Left colon (tissue), 2 donors: ENCODE data around the gene ASB4. TPM values are rescaled to one million over a fixed set of nuclear protein-coding genes. Genes with fewer than 3 reads are reported as not detected.

ENCODE experiments used
- ATAC-seq: fragments of 200-7000 bp; cut with Tn5 transposase; one replicate; pipeline ENCODE4 v1.9.1; 2020; ENCODE audit warnings: mild to moderate bottlenecking, moderate library complexity
- DNase-seq, 2 donors: peaks; one replicate each; pipeline ENCODE4 v3.0.0-alpha.2; 2020
- intact Hi-C, 2 donors: fragments of 100-400 bp; cut with DNase I in 1 of 2; cut with micrococcal nuclease in 1 of 2; formaldehyde crosslinking; loops; one replicate each; pipeline versions ENCODE4 v1.11.2 to v1.14.0; 2022; cut with DNase I, micrococcal nuclease
- total RNA-seq, 2 donors: library from RNA; stranded (reverse); fragmentation: NEBNext Ultra II Directional; extraction: Animal tissue kit (Norgen Biotek cat#: 25700); gene quantifications; one replicate each; pipeline ENCODE4 v1.2.1, GENCODE V29; 2021
- donor health status: DM: no; HTN: no; CAD: no.
- donor health status: DM: yes; HTN: yes; CAD: no.

ASB4 gene
- total RNA-seq, 2 donors from 2014 or later, result 0.40 to 0.56 TPM

DNA sequence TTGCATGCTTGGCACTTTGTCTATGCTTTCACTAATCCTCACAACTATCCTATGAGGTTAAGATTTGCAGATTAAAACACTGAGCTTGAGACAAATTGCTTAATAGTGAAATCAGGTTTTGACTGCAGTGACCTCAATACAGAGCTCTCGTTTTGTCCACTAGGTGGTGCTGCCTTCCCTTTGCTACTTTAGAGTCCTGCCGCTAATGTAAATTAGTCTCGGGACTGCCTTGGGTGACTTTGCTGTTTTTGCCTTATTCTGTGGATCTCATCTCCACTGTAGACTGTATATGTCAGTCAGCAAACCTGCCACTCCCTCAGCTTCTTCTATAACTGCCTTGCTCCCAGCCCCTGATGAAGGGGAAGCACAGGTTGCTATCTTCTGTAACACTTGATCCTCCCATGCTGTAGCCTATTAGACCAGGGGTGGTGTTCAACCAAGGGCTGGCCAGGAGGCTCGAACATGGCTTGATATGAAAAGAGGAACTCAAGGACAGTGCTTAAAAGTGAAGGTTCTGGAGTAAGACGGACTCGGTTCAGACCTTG is 26.0 kb downstream of the ASB4 start:
- DNase-seq, result peak; percentile 54 to 79
- peak; percentile 85 for ATAC-seq
- intact Hi-C loops, result loop anchor here in 1 of 2 donors (2.0 kb wide), 1 partner anchor 179 kb away; no protein-coding TSS in a partner anchor

DNA sequence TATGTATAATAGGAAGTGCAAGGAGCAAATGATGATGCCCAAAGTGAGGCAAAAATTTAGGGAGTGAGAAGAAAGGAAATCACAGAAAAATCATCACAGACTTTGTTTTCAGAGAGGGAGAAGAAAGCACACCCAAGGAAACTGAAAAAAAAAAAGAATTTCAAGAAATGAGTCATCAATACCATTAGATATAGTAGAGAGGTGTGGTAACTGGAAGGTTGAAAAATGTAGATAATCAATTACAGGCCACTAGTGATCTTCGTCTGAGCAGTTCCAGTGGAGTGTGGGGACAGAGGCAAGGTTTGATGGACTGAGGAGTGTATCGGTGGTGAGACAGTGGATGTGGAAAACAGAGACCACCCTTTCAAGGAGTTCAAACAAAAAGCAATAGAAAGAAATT is 31.7 kb downstream of the ASB4 start:
- ATAC-seq, result no peak
- intact Hi-C loops, result no loop called here
- no peak for DNase-seq

DNA sequence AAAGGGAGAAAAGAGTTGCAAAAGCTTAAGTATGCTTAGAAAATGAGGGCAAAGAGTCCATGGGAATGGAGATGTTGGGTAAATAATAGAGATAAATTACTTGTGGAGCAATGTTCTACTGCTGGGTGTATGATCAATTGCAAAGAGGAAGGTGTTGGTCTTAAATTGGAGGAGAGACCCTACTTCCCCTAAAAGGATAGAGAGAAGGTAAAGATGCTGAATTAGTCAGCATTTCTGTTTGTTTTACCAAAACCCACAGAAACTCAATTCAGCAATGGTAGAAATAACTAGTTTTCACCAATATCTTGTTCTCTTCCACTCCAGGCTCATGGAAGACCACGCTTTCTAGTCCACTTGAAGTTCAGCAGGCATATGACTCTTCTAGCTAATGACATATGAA is 32.1 kb downstream of the ASB4 start:
- ATAC-seq (no peak), DNase-seq (no peak)
- intact Hi-C loops, result no loop called here

DNA sequence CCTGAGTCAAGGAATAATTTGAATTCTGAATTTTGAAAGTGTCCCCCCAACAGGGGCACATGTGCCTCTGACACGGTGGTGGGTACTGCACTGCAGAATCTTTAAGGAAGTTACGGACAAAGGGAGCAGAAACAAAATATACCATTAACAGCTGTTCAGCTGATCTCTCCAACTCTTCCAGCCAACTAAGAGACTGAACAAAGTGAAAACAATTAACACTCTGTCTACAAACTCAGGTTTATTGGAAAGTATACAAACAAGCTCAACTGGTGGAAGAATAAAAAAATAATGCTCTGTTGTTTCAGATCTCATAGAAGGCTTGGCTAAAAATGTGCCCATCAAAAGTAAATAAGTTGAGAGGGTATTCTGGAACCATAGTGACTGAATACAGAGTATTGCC is 34.4 kb downstream of the ASB4 start:
- DNase-seq, result no peak
- ATAC-seq, result no peak
- intact Hi-C loops, result no loop called here

DNA sequence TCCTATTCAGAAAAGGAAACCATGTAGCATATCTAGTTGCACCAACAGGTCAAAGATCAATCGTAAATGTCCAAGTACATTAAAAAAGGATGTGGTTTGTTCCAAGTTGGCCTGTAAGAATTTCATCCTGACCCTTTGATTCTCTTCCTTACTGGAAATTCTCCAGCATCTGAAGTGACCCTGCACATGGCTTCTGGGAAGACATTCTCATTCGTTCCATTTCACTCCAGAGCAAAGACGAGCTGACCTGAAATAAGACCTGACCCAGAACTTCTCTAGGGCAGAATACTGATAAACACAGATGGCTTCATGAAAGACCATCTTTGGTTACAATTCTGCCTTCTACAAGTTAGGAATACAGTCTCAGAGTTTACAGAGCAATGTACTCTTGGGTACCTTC is 39.8 kb downstream of the ASB4 start:
- intact Hi-C loops, result loop anchor here in 1 of 2 donors (5.0 kb wide), 1 partner anchor 162 kb away; no protein-coding TSS in a partner anchor
- ATAC-seq (peak; percentile 75), DNase-seq (no peak)

DNA sequence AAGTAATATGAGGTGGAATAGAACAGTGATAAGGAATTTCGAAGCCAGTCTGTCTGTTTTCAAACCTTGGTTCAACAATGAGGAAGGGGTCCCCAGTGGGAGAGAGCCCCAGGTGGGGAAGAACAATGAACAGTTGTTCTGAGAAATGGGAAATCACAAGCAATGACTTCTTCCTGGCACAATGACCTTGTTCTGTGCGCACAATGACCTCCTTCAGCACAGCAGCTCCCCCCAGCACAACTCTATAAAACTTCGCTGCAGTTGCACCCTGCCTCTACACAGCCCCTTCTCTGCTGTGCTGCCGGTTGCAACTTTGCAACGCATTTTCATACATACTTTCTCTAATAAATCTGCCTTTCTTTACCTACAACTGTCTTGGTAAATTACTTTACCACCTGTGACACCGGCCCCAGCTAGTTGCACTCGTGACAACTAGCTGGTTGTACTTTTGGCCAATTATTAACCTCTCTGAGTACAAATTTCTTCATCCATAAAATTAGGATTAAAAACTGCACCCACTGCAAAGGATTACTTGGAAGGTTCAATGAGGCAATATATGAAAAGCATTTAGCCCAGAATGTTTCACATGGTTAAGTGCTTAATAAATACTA is 40.5 kb downstream of the ASB4 start:
- peak in 1 of 2 donors; percentile 39 for DNase-seq
- intact Hi-C loops, result loop anchor here in 1 of 2 donors (5.0 kb wide), 1 partner anchor 161 kb away; no protein-coding TSS in a partner anchor

DNA sequence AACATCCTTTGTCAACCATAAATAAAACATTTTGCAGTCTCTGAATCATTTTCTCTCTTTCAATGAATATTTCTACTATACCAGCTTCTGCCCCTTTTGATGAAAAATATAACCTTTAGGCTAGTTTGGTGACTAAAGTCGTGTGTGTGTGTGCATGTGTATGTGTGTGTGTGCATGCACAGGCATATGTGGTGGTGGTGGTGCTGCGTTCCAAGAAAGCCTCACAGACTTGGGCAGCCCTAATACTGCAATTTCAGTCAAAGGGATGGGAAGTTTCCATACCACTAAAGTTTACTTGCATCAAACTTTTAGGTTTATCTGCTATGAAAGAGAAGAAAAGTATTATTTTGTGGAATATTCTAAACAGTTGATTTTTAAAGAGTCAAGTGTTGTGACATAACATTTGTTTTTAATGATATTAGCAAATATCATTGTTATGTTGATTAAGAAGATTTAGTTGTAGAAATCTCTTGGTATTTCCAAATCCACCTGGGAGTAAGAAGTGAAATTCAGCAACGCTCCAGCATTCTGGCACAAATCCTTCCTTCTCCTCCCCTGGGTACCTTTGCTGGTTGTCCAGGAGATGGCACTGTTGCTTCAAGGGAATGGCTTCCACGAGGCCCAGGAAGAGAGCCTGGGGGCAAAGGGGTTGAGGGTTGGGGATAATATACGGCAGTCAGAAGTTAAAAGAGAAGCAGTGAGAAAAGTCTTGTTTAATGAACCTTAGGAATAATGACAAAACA is 41.5 kb downstream of the ASB4 start:
- DNase-seq (peak; percentile 28 to 53), ATAC-seq (peak; percentile 81)
- intact Hi-C loops, result loop anchor here in 1 of 2 donors (5.0 kb wide), 1 partner anchor 160 kb away; no protein-coding TSS in a partner anchor

More for the DNA sequence above, 40.5 kb downstream of the ASB4 start:
- peak; percentile 74 for ATAC-seq

DNA sequence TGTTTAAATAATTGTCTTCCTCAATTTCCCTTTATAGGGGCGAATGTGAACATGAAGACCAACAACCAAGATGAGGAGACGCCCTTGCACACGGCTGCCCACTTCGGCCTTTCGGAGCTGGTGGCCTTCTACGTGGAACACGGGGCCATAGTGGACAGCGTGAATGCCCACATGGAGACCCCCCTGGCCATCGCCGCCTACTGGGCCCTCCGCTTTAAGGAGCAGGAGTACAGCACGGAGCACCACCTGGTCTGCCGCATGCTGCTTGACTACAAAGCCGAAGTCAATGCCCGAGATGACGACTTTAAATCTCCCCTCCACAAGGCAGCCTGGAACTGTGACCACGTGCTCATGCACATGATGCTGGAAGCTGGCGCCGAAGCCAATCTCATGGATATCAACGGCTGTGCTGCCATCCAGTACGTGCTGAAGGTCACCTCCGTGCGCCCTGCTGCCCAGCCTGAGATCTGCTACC is 42.1 kb downstream of the ASB4 start:
- intact Hi-C loops, result loop anchor here in 1 of 2 donors (5.0 kb wide), 1 partner anchor 159 kb away; no protein-coding TSS in a partner anchor
- ATAC-seq (no peak), DNase-seq (no peak)

DNA sequence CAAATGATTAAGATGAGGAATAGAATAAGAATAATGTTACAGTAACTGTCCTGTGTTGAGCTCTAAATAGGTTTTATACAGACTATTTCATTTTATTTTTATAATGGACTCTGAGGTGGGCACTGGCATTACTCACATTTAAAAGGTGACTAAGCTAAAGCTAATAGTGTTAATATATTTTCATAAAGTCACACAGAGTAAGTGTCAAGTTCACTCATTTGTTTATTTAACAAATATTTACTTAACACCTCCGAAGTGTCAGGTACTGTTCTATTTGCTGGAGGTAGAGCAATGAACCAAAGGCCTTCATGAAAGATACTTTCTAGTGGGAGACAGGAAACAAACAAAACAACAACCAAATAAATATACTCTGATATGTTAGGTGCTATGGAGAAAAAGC is 44.0 kb downstream of the ASB4 start:
- ATAC-seq (no peak), DNase-seq (no peak)
- intact Hi-C loops, result loop anchor here in 1 of 2 donors (5.0 kb wide), 1 partner anchor 158 kb away; no protein-coding TSS in a partner anchor

DNA sequence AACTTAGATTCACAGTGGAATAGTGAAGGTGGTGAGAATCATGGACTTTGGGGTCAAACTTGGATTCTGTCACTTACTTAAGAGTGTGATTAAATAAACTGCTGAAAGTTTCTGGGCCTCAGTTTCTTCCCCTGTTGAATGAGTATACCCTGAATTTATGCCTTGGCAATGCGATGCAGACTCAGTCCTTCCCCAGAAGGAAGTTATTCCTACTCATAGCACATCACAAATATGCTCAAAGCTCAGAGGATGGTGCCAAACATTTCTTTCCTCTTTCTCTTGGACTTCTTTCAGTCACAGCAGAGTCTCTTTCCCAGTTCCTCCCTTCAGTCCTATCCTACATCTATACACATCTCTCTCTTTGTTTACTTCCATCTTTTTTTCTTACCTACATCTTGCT is 45.1 kb downstream of the ASB4 start:
- intact Hi-C loops, result no loop called here
- ATAC-seq (no peak), DNase-seq (no peak)

DNA sequence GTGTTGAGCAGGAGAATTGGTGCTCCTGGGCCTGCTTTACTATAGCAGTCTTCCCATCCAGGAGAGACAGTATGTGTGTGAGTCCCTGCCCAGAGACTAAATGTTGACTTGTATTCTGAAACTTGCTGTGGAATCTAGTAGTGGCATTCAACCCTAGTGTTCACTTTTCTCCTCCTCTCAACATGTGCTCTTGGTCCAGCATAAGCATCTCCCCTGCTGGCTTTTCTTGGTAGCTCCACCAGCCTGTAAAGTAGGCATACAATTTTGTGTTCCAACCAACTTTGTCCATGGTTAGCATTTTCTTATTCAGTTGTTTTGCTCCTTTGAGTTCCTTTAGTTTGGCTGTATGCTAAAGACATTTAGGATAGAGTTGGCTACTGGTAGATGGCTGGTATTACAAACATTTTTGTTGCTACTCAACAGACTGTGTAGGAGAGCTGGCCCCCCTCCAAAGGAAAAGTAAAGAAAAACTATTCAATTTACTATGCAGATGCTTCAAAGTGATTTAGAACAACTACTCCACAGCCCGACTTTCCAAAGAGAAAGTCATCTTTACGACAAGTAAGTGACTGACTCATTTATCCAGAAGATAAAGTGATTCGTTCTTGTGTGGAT is 46.0 kb downstream of the ASB4 start:
- DNase-seq (no peak), ATAC-seq (no peak)
- intact Hi-C loops, result no loop called here

DNA sequence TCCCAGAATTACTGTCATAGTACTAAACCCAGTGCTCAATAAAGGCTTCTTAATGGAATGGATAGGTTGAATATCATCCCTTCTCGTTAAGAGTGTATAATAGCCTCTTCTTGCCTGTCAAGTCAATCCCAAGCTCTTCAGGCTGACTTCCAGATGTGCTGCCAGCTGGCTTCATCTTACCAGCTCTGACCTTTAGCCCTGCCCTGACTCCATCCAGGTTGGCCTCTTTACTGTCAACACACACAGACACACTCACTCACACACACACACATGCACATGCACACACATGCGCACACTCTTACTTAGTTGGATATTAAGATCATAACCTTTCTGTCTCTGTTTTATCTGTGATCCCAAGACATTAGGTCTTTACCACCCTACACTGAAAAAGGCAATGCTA is 49.1 kb downstream of the ASB4 start:
- intact Hi-C loops, result no loop called here
- ATAC-seq (no peak), DNase-seq (no peak)

DNA sequence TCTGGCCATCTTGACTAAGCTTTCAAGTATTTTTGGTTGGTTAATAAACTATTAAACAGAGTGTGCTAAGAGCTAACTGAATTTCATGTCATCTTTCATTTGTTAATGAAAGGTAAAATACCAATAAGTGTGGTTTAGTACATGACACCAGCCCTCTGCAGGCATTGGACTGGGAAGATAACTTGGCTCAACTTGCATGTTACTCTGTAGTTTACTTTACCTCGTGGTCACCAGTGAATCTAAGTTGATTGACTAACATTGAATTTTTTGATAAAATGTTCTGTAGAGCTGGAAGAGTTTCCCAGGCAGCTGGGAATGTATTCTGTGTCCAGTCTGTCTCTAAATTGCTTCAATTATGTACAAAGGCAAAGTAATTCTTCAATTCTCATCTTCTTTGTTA is 49.9 kb downstream of the ASB4 start:
- DNase-seq (no peak), ATAC-seq (no peak)
- intact Hi-C loops, result no loop called here

DNA sequence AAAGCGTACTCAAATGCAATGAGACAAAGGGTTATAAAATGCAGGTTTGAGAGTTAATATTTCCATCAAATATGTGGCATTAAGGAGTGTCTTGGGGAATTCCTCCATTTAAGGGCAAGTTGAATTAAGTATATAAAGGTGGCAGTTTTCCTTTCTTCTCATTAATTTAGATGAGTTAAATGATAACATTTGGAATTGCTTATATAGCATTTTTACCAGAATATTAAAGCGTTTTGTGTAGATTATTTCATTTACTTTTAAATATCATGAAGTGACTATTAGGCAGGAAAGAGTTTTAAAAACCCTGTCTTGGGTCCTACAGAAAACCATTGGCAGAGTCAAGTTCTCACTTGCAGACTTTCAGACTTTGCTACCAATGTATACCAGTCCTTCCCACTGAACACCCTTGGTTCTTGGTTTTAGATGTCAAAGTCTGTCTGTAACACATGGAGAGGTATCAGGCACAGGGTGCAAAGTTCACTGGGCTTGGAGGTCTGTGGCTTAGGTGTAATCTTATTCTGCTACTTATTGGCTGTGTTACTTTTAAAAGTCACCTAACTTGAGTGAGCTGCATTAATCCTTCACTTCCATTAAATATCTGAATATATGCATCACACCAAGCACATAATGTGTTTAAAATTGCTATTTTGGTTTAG is 51.0 kb downstream of the ASB4 start:
- intact Hi-C loops, result no loop called here
- peak in 1 of 2 donors; percentile 34 for DNase-seq
- peak; percentile 98 for ATAC-seq

DNA sequence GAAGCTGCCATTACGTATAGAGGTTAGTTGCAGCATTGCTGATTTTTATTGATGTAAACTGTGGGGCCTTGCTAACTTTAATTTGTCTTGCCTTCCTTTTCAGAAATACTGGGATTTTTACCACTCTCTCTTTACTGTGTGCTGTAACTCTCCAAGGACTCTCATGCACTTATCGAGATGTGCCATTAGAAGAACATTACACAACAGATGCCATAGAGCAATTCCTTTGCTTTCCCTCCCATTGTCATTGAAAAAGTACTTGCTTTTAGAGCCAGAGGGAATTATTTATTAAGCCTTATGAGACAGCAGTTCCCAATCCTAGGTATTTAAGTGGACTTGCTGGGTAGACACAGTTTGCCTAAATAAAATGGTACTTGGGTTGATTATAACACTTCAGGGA is 51.7 kb downstream of the ASB4 start:
- ATAC-seq (no peak), DNase-seq (no peak)
- intact Hi-C loops, result no loop called here

DNA sequence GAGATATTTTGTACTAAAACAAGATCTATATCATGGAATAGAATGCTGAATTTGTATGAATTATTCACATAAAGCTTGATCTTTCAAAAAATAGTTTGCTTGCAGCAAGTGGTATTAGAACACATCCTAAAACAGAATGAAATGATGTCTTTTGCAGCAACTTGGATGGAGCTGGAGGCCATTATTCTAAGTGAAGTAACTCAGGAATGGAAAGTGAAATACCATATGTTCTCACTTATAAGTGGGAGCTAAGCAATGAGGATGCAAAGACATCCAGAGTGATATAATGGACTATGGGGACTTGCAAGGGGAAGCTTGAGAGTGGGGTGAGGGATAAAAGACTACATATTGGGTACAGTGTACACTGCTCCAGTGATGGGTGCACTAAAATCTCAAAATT is 53.7 kb downstream of the ASB4 start:
- DNase-seq (no peak), ATAC-seq (no peak)
- intact Hi-C loops, result no loop called here

DNA sequence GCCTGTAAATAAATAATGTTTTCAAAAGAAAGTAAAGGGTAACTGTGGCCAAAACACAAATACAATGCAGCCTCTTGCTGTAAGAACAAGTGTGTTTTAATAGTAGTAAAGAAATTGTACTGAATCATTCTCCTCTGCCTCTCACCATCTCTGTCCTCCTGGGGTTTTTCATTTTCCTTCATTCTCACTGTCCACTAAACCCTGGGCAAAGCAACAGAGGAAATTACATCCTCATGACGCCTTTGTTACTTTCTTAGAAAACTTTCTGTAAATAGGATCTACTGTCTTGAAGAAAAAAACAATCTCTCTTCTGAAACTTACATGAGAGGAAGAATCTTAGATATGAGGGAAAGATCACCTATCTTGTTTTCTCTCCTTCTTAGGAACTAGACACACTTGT is 54.6 kb downstream of the ASB4 start:
- ATAC-seq, result no peak
- intact Hi-C loops, result no loop called here
- DNase-seq, result no peak

DNA sequence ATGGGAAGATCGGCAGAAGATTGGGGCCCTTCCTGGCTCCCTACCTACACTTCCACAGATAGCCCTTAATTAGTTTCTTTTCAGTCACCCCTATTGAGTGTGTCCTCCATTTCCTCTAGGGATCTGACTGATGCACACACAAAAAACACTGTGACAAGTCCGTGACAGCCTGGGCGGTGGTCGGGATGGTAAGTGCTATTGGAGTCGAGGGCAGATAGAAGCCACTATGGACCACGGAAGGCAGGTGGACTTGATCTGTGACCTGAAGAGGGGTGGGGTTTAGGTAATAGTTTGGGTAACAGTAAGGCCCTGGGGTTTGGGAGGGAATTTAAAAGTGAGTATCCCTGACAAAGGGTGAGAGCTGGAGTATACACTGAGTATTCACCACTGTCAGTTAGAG is 57.6 kb downstream of the ASB4 start:
- DNase-seq, result no peak
- ATAC-seq, result no peak

DNA sequence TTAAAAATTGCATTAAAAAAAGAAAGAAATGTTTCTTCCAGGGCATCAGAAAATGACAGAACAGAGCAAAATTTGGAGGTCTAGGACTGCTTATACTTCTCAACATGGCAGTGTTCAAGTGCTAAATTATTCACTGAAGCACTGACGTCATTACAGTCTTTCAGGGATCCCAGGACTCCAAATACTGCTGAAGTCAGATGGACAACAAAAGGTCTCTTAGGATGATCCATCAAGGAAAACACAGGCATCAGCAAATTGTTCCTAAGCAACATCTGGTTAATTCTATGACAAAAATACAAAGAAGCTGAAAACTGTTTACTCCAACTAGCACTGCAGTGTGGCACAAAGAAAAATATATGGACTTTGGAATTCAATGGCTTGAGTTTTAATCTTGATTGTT is 58.4 kb downstream of the ASB4 start:
- no peak for DNase-seq
- intact Hi-C loops, result no loop called here
- ATAC-seq, result no peak

More for the DNA sequence above, 57.6 kb downstream of the ASB4 start:
- intact Hi-C loops, result no loop called here
